K562 (cell line): ENCODE data around the gene STK11. TPM values are rescaled to one million over a fixed set of nuclear protein-coding genes. Genes with fewer than 3 reads are reported as not detected.

Experiments used
- ATF1 ChIP-seq, 2 experiments: fragments of 450-650 bp in 1 of 2; IDR thresholded peaks; 2 replicates each; pipeline ENCODE4 v1.6.1; 2016; ENCODE audit warnings: missing compliant biosample characterization in 1 of 2, missing genetic modification characterization in 1 of 2
- DACH1 ChIP-seq: fragments of 450-650 bp; IDR thresholded peaks from 2 replicates; pipeline ENCODE4 v1.6.1; 2018; ENCODE audit not compliant: partially characterized antibody
- EGR1 ChIP-seq: fragments of 450-650 bp; conservative IDR thresholded peaks from 2 replicates; pipeline ENCODE4 v1.6.1; 2017; ENCODE audit warnings: mild to moderate bottlenecking
- ESRRA ChIP-seq: fragments of 450-650 bp; IDR thresholded peaks from 2 replicates; pipeline ENCODE4 v1.6.1; 2014; ENCODE audit warnings: low read depth, mild to moderate bottlenecking, moderate library complexity, borderline replicate concordance
- HDAC1 ChIP-seq, 2 experiments: fragments of 450-650 bp; IDR thresholded peaks; 2 replicates each; pipeline ENCODE4 v1.6.1; 2016 to 2017; ENCODE audit warnings: inconsistent platforms in 1 of 2, mild to moderate bottlenecking in 1 of 2, moderate library complexity in 1 of 2
- HDGF ChIP-seq: fragments of 450-650 bp; IDR thresholded peaks from 2 replicates; pipeline ENCODE4 v1.6.1; 2016
- MAX ChIP-seq: sonication (generic); formaldehyde crosslinking; IDR thresholded peaks from 2 replicates; pipeline ENCODE4 v1.9.0; 2022; ENCODE audit warnings: mild to moderate bottlenecking, missing genetic modification reagents
- NR2C1 ChIP-seq, 2 experiments: fragments of 450-650 bp; IDR thresholded peaks; 2 replicates each; pipeline ENCODE4 v1.6.1; 2017; ENCODE audit warnings: mild to moderate bottlenecking in 2 of 2, antibody characterized with exemption in 1 of 2, inconsistent platforms in 1 of 2, missing compliant biosample characterization in 1 of 2, missing genetic modification characterization in 1 of 2
- NR2C2 ChIP-seq, 2 experiments: fragments of 200-800 bp in 1 of 2; sonication (Bioruptor generic) in 1 of 2; sonication (generic) in 1 of 2; formaldehyde crosslinking in 1 of 2; IDR thresholded peaks; 2 replicates each; pipeline versions ENCODE4 v1.6.1 to v1.8.0; 2016 to 2022; ENCODE audit warnings: mild to moderate bottlenecking in 1 of 2, missing compliant biosample characterization in 1 of 2, missing genetic modification characterization in 1 of 2, missing genetic modification reagents in 1 of 2
- NRF1 ChIP-seq, 2 experiments: fragments of 450-650 bp; IDR thresholded peaks in 1 of 2; conservative IDR thresholded peaks in 1 of 2; 2 replicates each; pipeline ENCODE4 v1.6.1; 2014; ENCODE audit warnings: mild to moderate bottlenecking in 2 of 2
- PKNOX1 ChIP-seq: fragments of 450-650 bp; IDR thresholded peaks from 2 replicates; pipeline ENCODE4 v1.6.1; 2016
- USF1 ChIP-seq: sonication (generic); formaldehyde crosslinking; IDR thresholded peaks from 2 replicates; pipeline ENCODE4 v1.9.0; 2022; ENCODE audit warnings: mild to moderate bottlenecking, missing genetic modification reagents
- ZBTB7A ChIP-seq: IDR thresholded peaks from 2 replicates; pipeline ENCODE4 v1.6.1; 2011; ENCODE audit warnings: low read depth, mild to moderate bottlenecking, low read length, moderate library complexity, borderline replicate concordance; ENCODE audit not compliant: control insufficient read depth
- ZNF282 ChIP-seq: sonication (generic); formaldehyde crosslinking; IDR thresholded peaks from 2 replicates; pipeline ENCODE4 v1.8.1; 2023; ENCODE audit warnings: missing genetic modification reagents
- polyA plus RNA-seq, 8 experiments: library from polyadenylated mRNA; depleted of rRNA in 4 of 8; stranded (reverse) in 5 of 8; unstranded in 3 of 8; fragments of >200 nt; fragmentation: Nextera tagmentation in 2 of 8; fragmentation: Illumina TruSeq in 1 of 8; extraction: Ambion mirVana in 2 of 8; extraction: Trizol in 1 of 8; gene quantifications; 2 replicates each; pipeline versions ENCODE4 v1.2.1 to v1.2.3, GENCODE V29; 2011 to 2014; ENCODE audit warnings: inconsistent platforms in 1 of 8, missing spikeins in 1 of 8
- total RNA-seq, 7 experiments: library from RNA; depleted of rRNA in 6 of 7; stranded (reverse); fragments of >200 nt in 6 of 7; fragmentation: Illumina TruSeq in 2 of 7; extraction: Trizol in 2 of 7; gene quantifications; 2 replicates each; pipeline versions ENCODE4 v1.2.1 to v1.2.3, GENCODE V29; 2011 to 2021; ENCODE audit warnings: low replicate concordance in 1 of 7
- TF ChIP-seq, protein P1 (sequence below), 2 experiments: fragments of 450-650 bp; IDR thresholded peaks; 2 replicates each; pipeline ENCODE4 v1.6.1; 2016; ENCODE audit warnings: mild to moderate bottlenecking in 2 of 2, borderline replicate concordance in 1 of 2, low read depth in 1 of 2, moderate library complexity in 1 of 2

The STK11 gene
- total and polyA plus RNA-seq, 9 of the 15 experiments (the other 6 are each of a cell fraction or from before 2014, with no cell fraction given), result 0.15 to 96.5 (median 31.7) TPM

- TF ChIP-seq, protein P1, sequence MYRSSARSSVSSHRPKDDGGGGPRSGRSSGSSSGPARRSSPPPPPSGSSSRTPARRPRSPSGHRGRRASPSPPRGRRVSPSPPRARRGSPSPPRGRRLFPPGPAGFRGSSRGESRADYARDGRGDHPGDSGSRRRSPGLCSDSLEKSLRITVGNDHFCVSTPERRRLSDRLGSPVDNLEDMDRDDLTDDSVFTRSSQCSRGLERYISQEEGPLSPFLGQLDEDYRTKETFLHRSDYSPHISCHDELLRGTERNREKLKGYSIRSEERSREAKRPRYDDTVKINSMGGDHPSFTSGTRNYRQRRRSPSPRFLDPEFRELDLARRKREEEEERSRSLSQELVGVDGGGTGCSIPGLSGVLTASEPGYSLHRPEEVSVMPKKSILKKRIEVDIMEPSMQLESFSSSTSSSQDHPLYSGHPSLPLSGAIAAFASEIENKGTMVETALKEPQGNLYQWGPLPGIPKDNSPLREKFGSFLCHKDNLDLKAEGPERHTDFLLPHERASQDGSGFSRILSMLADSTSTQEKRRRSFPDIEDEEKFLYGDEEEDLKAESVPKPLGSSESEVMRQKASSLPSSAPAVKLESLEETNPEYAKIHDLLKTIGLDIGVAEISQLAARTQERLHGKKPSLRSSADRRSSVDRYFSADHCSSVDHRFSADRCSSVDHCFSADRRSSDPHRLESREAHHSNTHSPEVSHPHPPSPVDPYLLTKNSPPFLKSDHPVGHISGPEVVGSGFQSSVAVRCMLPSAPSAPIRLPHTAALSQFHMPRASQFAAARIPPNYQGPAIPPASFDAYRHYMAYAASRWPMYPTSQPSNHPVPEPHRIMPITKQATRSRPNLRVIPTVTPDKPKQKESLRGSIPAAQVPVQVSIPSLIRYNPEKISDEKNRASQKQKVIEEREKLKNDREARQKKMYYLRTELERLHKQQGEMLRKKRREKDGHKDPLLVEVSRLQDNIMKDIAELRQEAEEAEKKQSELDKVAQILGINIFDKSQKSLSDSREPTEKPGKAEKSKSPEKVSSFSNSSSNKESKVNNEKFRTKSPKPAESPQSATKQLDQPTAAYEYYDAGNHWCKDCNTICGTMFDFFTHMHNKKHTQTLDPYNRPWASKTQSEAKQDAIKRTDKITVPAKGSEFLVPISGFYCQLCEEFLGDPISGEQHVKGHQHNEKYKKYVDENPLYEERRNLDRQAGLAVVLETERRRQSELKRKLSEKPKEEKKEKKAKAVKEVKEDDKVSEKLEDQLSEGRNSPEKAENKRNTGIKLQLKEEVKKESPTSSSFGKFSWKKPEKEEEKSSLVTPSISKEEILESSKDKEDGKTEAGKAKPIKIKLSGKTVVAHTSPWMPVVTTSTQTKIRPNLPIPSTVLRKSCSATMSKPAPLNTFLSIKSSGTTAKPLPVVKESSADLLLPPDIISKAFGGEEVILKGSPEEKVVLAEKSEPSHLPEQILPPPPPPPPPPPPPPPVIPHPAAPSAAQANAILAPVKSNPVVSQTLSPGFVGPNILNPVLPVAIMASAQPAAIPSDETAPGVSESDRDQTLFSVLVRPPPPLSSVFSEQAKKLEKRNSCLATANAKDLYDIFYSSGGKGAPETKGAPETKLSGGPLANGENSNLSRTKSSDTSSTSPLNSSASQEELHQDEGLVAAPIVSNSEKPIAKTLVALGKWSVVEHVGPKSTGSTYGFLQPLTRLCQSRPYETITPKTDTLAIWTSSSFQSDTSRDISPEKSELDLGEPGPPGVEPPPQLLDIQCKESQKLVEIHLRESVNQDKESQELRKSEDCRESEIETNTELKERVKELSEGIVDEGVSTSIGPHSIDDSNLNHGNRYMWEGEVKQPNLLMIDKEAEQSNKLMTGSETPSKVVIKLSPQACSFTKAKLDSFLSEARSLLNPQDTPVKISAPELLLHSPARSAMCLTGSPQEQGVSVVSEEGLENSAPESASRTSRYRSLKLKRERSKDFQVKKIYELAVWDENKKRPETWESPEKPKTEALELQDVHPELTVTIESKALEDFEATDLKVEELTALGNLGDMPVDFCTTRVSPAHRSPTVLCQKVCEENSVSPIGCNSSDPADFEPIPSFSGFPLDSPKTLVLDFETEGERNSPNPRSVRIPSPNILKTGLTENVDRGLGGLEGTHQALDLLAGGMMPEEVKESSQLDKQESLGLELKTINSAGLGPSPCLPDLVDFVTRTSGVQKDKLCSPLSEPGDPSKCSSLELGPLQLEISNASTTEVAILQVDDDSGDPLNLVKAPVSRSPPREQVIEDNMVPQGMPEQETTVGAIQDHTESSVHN (IDR thresholded peaks at IDR 0.05; ENCODE audit: borderline replicate concordance in 1 of 2, low read depth in 1 of 2), result no peak
- 0 out of 2 replicates have a peak, but pooled peaks have one; percentile 30 for TF ChIP-seq ESRRA
- TF ChIP-seq ZNF282, result no peak
- TF ChIP-seq NR2C1 (IDR thresholded peaks at IDR 0.05), result peak; percentile 85
- TF ChIP-seq NR2C1 (tag; IDR thresholded peaks at IDR 0.05), result peak; percentile 66
- 0 out of 2 replicates have a peak, but pooled peaks have one; percentile 22 for TF ChIP-seq HDGF
- peak; percentile 82; the same call in 1 of the 2 replicates for TF ChIP-seq ZBTB7A
- TF ChIP-seq HDAC1 (IDR thresholded peaks at IDR 0.05), result peak in 1 of 2 experiments; percentile 54; a peak in 2 of 4 replicates
- TF ChIP-seq NRF1 (conservative IDR thresholded peaks at IDR 0.05 in 1 of 2, IDR thresholded peaks at IDR 0.05 in 1 of 2), result peak; percentile 69 to 75
- no peak for TF ChIP-seq ATF1 (CRISPR knock-in tag; IDR thresholded peaks at IDR 0.05)
- TF ChIP-seq ATF1 (tag; IDR thresholded peaks at IDR 0.05), result 0 out of 2 replicates have a peak, but pooled peaks have one; percentile 11
- peak; percentile 52 for TF ChIP-seq EGR1
- TF ChIP-seq USF1, result peak; percentile 55
- TF ChIP-seq NR2C2 (CRISPR knock-in tag; IDR thresholded peaks at IDR 0.05), result no peak
- peak; percentile 13; the same call in 1 of the 2 replicates for TF ChIP-seq NR2C2 (tag; IDR thresholded peaks at IDR 0.05)
- peak; percentile 58 for TF ChIP-seq MAX (CRISPR knock-in tag)
- TF ChIP-seq PKNOX1, result peak; percentile 40; the same call in 1 of the 2 replicates
- peak; percentile 17 for TF ChIP-seq DACH1
Measured at GRCh38 chr19:1164684-1165531, 40.7 kb upstream of the STK11 start (continued).
